NCI-H146 (cell line): Measurements from ENCODE around the gene HMX3.
"Not testable (repeated sequence)": the region's sequence is repeated elsewhere in the genome, so short reads cannot be mapped to it uniquely, and the experiment has no call there.

ENCODE experiments used
- DNase-seq: peaks from one replicate; lab custom pipeline; 2025; lab: John Stamatoyannopoulos, UW

Gene HMX3

DNA sequence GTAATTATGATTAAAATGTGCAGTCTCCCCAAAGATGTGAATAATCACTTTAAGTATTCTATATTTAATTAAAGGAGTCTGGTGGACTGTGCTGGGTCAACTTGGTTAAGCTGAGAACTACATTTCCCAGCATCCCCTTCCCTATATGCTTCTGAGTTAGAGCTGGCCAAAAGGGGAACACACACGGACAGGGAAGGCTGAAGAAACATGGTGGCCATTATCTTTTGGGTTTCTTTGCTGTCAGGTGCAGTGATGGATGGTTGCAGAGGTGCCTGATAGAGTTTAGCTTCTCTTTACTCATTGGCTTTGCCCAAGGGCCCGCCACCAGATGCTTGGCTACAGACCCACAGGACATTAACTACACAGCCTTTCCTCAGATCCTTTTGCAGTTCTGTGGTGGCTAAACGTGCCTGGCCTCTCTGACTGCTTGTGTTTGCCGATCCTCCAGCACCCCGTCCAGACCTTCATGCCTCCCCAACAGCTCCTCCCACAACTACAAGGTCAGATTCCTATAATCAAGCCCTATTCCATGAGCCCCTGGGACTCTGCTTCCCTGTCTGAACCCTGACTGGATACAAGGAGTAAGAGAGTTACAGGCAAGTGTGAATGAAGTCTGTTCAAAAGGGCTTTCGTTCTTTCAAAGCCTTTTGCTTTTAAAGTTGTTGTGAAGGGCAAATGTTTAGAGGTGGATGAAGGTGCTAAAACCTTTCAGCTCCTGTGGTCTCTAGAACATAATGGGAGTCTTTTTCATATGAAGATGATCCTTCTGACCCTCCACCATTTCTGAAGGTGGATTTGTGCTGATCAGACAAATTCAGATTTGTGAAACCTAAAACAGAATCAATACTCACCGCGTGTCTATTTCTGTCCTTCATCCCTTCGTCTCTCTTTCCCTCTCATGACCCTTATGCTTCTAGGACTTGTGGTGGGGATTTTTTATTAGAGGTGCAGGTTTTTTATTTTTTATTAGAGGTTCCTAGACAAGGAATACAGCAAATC, 39.9 kb downstream of the HMX3 start:
- no peak for DNase-seq

- not testable (repeated sequence) for DNase-seq
Observed at GRCh38 chr10:123178390-123178789, 42.6 kb downstream of the HMX3 start.

- DNase-seq = no peak
Observed at GRCh38 chr10:123180101-123181090, 44.6 kb downstream of the HMX3 start.

GRCh38 chr10:123183724-123184123, 48.0 kb downstream of the HMX3 start:
- DNase-seq = no peak

- DNase-seq = no peak
Observed at GRCh38 chr10:123187781-123188180, 52.0 kb downstream of the HMX3 start.
